NCI-H345 (cell line): ENCODE measurements around the gene HTR1E.
"Not testable (repeated sequence)": the region's sequence is repeated elsewhere in the genome, so short reads cannot be mapped to it uniquely, and the experiment has no call there.

Experiments used
- DNase-seq: peaks from one replicate; lab custom pipeline; 2025; lab: John Stamatoyannopoulos, UW

Gene HTR1E

GRCh38 chr6:86973088-86973487 is 35.8 kb downstream of the HTR1E start:
- DNase-seq: no peak

- no peak for DNase-seq
Measured at GRCh38 chr6:86978251-86978650, 40.9 kb downstream of the HTR1E start.

GRCh38 chr6:87001494-87001893 is 64.2 kb downstream of the HTR1E start:
- no peak for DNase-seq

- not testable (repeated sequence) for DNase-seq
Measured at GRCh38 chr6:87002391-87002790, 65.1 kb downstream of the HTR1E start.

GRCh38 chr6:87006541-87006940 is 69.2 kb downstream of the HTR1E start:
- DNase-seq: not testable (repeated sequence)

- not testable (repeated sequence) for DNase-seq
Measured at GRCh38 chr6:87009581-87009980, 72.3 kb downstream of the HTR1E start.

DNA sequence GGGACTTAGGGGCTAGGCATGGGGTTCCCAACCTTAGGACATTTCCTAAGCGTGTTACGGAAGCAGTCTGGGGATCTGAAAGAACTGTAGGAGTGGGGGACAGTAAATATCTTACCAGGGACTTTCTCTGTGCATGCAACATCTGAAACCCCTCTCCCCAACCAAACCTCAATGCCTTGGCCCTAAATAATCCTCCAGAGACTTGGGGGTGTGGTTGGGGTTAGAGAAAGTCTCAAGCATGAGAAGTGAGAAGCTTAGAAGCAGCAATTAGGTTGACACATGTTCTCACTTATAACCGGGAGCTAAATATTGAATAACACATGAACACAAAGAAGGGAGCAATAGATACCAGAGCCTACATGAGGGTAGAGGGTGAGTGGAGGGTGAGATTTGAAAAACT is 74.7 kb downstream of the HTR1E start:
- DNase-seq: no peak

GRCh38 chr6:87012743-87013142 is 75.4 kb downstream of the HTR1E start:
- DNase-seq: no peak

GRCh38 chr6:87016772-87017171 is 79.4 kb downstream of the HTR1E start:
- DNase-seq: no peak

DNA sequence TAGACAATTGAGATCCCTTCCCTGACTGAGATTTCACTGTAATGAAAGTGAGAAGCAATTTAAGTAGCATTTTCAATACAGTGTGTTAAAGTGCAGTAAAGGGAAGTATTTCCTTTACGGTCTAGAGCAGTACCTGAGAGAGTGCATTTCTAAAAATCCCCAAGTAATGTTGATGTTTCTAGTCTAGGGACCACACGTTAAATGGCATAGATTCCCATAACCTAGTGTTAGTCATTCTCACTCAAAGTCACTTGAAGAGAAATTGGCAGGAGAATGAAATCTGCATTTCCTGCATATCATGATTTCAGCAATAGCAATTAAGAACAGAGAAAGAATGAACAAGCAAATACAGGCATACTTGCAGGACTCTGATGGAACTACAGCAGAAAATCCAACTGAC is 89.7 kb downstream of the HTR1E start:
- DNase-seq: no peak

DNA sequence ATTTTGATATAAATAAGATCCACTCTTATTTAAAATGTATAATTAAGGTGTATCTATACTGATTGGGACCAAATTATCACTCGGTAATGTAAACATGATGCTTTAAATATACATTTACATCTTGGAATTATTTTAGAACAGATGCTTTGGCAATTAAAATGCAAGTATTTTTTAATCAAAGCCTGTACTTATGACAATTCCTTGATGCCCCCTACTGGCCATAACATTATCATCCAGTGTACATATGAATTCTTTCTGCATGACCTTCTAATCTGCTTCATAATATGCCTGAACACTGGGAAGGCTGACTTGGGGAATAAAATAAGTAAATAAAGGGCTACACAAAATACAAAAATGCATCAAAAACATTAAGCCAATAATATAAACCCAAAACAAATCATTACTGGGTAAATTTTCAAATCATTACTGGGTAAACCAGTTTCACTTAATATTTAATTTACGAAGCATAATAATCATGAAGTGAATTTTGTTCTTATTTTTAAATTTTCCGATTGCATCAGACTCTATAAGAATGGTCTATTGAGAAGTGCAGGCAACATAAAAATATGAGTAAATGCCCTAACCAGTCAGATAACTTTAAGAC is 92.5 kb downstream of the HTR1E start:
- DNase-seq: peak; percentile 8

GRCh38 chr6:87040729-87041128 is 103.4 kb downstream of the HTR1E start:
- DNase-seq: no peak

GRCh38 chr6:87045521-87046075 is 108.3 kb downstream of the HTR1E start:
- DNase-seq: no peak

DNA sequence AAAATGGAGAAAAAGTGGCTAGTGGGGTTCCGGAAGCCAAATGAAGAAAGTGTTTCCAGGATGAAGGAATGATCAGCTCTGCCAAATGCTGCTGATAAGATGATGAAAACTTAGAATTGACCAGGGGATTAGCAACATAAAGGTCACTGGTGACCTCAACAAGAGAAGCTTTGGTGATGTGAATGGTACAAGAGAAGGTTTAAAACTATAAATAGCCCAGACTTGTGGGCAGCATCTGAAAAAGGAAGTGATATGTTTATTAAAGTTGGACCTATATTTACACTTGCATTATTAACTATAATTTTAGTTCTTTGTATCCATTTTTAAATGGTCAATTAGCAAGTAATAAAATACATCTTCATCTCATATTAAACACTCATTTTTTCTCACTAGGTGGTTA is 112.5 kb downstream of the HTR1E start:
- DNase-seq: no peak

DNA sequence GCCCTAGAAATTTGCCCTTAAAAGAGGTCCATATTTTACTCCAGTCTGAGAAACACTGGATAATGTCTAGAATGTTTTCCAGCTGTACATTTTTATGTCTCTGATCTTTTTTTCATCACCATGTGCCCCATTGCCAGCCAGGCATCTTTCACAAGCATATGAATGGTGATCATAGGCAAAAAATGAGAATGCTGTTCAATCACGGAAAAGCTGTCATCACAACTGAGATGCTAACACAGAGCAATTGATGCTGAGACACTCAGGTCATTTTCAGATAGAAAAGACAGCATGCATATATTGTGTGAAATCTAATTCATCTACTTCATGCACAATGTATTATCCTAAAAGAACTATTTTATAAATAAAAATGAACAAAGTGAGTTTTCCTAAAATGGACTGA is 116.0 kb downstream of the HTR1E start:
- no peak for DNase-seq

GRCh38 chr6:87054143-87054833 is 117.0 kb downstream of the HTR1E start:
- no peak for DNase-seq

GRCh38 chr6:87059943-87060342 is 122.6 kb downstream of the HTR1E start:
- DNase-seq: no peak

DNA sequence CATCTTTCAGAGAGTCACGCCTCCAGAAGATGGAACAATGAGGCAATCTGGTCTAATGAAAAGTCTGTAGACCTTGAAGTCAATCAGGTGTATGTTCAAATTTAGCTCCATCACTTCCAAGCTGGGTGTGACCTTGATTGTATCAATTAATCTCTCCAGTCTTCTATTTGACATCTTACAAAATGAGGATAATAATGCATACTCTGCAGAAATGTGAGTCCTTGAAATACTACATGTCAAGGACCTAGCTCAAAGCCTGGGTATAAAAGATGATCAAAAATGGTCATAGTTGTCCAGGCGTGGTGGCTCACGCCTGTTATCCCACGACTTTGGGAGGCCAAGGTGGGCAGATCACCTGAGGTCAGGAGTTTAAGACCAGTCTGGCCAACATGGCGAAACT is 127.8 kb downstream of the HTR1E start:
- no peak for DNase-seq
